H1 (cell line): ENCODE results near the gene RPS6KL1.

Experiments used
- BACH1 ChIP-seq: IDR thresholded peaks from 2 replicates; pipeline ENCODE4 v1.6.1; 2012; ENCODE audit warnings: low read length, improper control_type of control experiment
- CTCF ChIP-seq, 3 experiments: IDR thresholded peaks; 1 replicate in 2 of 3; 2 replicates in 1 of 3; pipeline versions ENCODE4 v1.5.1 to v1.6.1; 2011; ENCODE audit warnings: low read length in 3 of 3, mild to moderate bottlenecking in 3 of 3, inconsistent platforms in 2 of 3, low read depth in 1 of 3, moderate library complexity in 1 of 3; ENCODE audit not compliant: insufficient read depth in 1 of 3; ENCODE audit errors: control extremely low read depth in 1 of 3
- EZH2 ChIP-seq: fragments of 200-600 bp; sonication (generic); IDR thresholded peaks from 2 replicates; pipeline ENCODE4 v1.7.1; 2012; ENCODE audit warnings: low read depth, mild to moderate bottlenecking, moderate library complexity, low read length, inconsistent platforms; ENCODE audit not compliant: severe bottlenecking
- SP1 ChIP-seq: IDR thresholded peaks from 2 replicates; pipeline ENCODE4 v1.6.1; 2011; ENCODE audit warnings: low read depth, low read length

GRCh38 chr14:74922752-74923401, at the start of gene RPS6KL1:
- TF ChIP-seq CTCF (IDR thresholded peaks at IDR 0.05; ENCODE audit: control extremely low read depth in 1 of 3, insufficient read depth in 1 of 3, low read depth in 1 of 3, low read length in 3 of 3) (no peak), SP1 (no peak), BACH1 (no peak), EZH2 (no peak)
